ENCODE data around the gene ATP2B3. TPM values are rescaled to one million over a fixed set of nuclear protein-coding genes. Genes with fewer than 3 reads are reported as not detected.

The ATP2B3 gene
- total and polyA plus RNA-seq, 2 experiments from 2014 or later = 0.21 to 0.42 TPM

DNA sequence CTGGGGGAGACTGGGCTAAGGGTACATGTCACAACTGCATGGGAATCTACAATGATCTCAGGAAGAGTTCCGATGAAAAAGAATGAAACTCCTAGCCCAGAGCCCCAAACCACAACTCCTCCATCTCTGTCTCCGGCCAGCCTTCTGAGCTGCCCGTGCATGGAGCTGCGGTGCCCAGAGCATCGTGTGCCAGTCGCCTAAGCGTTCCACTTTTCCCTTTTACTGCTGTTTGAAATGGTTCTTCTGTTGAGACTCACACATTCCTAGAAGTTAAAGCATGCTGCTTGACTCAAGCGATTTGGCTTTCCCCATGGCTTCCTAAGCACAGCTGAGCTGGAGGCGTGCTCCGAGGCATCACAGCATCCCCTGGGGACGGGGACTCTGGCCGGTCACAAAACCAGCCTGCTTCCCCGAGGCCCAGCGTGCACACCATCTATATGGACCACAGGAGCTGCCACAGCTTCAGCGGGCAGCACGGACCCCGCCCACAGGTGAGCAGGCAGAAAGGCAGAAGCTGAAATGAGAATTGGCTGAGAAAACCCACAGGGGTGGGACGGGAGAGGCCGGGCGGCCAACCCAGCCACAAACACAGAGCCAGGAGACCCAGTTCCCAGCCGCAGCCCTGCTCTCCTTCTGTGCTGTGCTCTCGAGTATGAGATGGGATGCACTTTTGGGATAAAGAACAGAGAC is 76.5 kb downstream of the ATP2B3 start:
- H3K27ac ChIP-seq = no peak overlapping the region
- DNase-seq (ENCODE audit: low read depth in 1 of 2, low spot score in 1 of 2) = no peak
- H3K27me3 ChIP-seq = no peaks in the 10 kb centered on the region
- no peaks in the 10 kb centered on the region for H3K4me1 ChIP-seq (ENCODE audit: low read depth)
- no peaks in the 10 kb centered on the region for H3K36me3 ChIP-seq
- H3K9me3 ChIP-seq (ENCODE audit: low read depth) = no peaks in the 10 kb centered on the region
- H3K4me3 ChIP-seq = no peak overlapping the region
- TF ChIP-seq, protein P1, sequence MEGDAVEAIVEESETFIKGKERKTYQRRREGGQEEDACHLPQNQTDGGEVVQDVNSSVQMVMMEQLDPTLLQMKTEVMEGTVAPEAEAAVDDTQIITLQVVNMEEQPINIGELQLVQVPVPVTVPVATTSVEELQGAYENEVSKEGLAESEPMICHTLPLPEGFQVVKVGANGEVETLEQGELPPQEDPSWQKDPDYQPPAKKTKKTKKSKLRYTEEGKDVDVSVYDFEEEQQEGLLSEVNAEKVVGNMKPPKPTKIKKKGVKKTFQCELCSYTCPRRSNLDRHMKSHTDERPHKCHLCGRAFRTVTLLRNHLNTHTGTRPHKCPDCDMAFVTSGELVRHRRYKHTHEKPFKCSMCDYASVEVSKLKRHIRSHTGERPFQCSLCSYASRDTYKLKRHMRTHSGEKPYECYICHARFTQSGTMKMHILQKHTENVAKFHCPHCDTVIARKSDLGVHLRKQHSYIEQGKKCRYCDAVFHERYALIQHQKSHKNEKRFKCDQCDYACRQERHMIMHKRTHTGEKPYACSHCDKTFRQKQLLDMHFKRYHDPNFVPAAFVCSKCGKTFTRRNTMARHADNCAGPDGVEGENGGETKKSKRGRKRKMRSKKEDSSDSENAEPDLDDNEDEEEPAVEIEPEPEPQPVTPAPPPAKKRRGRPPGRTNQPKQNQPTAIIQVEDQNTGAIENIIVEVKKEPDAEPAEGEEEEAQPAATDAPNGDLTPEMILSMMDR (IDR thresholded peaks at IDR 0.05; ENCODE audit: low read depth, low read length) = no peak

DNA sequence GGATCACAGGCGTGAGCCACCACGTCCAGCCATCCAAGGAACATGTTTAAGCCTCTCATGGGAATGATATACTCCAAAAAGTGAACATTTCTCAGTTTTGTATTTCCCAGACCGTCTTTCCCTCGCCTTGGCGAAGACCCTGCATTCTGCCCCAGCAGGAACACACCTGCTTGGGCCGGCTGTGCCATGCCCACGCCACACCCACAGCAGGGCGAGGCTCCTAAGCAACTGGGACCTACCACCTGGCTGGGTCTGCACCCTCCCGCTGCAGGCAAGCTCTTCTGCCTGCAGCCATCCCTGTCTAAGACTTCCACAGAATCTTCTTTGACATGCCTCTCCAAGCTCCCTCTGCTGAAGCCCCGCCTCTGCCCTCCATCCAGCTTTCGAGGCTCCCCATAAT is 77.9 kb downstream of the ATP2B3 start:
- no peak for DNase-seq (ENCODE audit: low read depth in 1 of 2, low spot score in 1 of 2)
- H3K9me3 ChIP-seq (ENCODE audit: low read depth) = no peaks in the 10 kb centered on the region
- H3K36me3 ChIP-seq = no peaks in the 10 kb centered on the region
- no peaks in the 10 kb centered on the region for H3K4me1 ChIP-seq (ENCODE audit: low read depth)
- no peak overlapping the region for H3K4me3 ChIP-seq
- H3K27me3 ChIP-seq = no peaks in the 10 kb centered on the region
- TF ChIP-seq, protein P1 (IDR thresholded peaks at IDR 0.05; ENCODE audit: low read depth, low read length) = no peak
- no peak overlapping the region for H3K27ac ChIP-seq

DNA sequence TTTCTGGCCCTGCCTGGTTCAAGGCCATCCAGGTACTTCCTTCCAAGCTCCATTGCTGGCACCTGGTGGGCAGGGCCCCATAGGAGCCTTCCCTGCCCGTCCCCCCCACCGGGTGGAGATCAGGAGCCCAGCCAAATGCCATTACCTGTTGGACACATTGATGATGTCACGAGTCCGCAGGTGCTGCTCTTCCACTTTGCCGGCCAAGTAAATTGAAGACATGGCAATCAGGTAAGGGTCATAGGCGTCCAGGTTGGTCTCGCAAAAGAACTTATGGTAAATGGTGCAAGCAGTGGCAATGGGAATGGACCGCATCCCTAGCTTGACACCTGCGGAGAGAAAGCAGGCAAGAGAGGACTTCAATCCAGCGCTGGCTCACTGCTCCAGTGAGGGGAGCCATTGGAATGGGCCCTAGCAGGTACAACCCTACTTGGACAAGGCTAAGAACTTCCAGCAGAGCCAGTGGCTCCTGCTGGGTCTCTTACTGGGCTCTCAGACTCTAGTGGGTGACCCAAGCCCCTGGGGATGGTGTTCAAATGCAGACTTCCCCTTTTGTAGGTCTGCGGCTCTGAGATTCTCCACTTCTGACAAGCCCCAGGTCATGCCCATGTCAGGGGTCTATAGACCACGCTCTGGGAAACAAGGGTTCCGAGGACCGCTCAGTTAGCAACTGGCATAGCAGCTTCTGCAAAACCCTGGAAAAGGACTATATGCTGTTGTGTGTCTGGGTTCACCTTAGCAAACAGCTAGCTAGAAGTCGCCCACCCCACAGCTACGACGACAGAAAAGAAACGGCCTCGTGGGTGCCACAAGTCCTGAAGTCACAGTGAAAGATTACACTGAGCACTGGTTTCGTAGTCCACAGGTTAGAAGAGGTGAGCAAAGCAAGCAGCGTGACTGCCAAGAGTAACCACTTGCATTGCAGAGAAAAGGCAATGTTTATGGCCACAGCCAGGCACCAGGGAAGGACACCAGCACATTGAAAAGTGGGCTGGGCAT is 78.7 kb downstream of the ATP2B3 start:
- no peaks in the 10 kb centered on the region for H3K27me3 ChIP-seq
- no peak overlapping the region for H3K27ac ChIP-seq
- no peak for DNase-seq (ENCODE audit: low read depth in 1 of 2, low spot score in 1 of 2)
- H3K9me3 ChIP-seq (ENCODE audit: low read depth) = no peaks in the 10 kb centered on the region
- H3K36me3 ChIP-seq = no peaks in the 10 kb centered on the region
- no peaks in the 10 kb centered on the region for H3K4me1 ChIP-seq (ENCODE audit: low read depth)
- TF ChIP-seq, protein P1 (IDR thresholded peaks at IDR 0.05; ENCODE audit: low read depth, low read length) = no peak
- no peak overlapping the region for H3K4me3 ChIP-seq

DNA sequence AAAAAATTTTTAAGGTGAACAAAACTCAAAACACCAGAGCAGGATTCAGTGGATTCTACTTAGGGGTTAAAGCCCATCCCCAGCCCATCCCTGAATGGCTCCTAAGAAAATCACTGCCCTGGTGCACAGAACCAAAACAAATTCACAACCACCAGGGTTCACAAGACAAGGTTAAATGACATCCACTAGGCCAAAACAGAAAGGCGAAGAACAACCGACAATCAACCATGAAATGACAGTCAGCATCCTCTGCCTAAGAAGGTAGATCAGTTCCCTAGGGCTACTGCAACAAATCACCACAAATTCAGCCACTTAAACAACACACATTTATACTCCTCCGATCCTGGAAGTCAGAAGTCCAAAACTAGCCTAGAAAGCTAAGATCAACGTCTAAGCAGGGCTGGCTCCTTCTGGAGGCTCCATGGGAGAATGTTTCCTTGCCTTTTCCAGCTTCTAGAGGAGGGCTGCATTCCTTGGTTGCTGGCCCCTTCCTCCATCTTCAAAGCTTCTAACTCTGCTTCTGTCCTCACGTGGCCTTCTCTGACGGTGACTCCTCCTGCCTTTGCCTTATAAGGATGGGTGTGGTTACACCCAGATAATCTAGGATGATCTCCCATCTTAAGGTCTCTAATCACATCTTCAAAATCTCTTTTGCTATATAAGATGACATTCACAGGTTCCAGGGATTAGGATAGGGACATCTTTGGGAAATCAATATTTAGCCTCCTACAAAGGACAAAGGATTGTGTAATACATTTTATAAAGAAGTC is 79.7 kb downstream of the ATP2B3 start:
- no peaks in the 10 kb centered on the region for H3K9me3 ChIP-seq (ENCODE audit: low read depth)
- H3K27me3 ChIP-seq = no peaks in the 10 kb centered on the region
- DNase-seq (ENCODE audit: low read depth in 1 of 2, low spot score in 1 of 2) = no peak
- H3K36me3 ChIP-seq = no peaks in the 10 kb centered on the region
- H3K27ac ChIP-seq = no peak overlapping the region
- no peak overlapping the region for H3K4me3 ChIP-seq
- H3K4me1 ChIP-seq (ENCODE audit: low read depth) = no peaks in the 10 kb centered on the region
- TF ChIP-seq, protein P1 (IDR thresholded peaks at IDR 0.05; ENCODE audit: low read depth, low read length) = no peak

DNA sequence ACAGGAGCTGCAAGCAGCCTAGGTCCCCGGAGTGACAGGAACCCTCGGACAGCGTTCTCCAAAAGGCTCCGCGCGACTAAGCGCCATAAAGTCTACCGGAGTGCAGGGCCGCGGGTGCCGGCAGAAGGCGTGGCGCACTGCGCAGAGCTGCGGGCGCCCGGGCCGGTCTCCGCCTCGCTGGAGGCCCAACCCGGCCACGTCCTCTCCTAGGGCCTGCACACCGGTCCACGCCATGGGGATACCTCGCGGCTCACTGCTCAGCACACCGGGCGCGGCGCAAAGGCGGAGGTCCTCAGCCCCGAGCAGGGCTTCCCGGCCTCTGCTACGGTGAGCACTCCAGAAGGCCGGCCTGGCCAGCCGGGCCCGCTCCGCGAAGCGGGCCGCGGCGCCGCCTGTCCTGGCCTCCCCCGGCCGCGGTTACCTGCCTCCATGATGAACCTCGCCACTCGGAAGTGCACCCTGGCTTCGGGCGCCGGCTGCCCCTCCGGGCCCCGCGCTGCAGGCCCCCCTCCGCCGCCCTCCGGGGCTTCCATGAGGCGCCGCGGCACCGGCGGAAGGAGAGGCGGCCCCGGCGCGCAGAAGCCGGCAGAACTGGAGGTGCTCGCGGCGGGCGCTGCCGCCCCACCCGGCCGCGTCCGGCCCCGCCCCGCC is 81.2 kb downstream of the ATP2B3 start, which contains the start of gene CCNQ:
Gene CCNQ, minus strand, starts transcription at position 599 of the 651 bp plus-strand sequence. Its CDS starts 66 bp downstream, at position 533.
- TF ChIP-seq, protein P1 (IDR thresholded peaks at IDR 0.05; ENCODE audit: low read depth, low read length) = no peak
- peak within 1 kb of the TSS; percentile 72 for H3K4me3 ChIP-seq
- H3K27me3 ChIP-seq = no peaks in the 10 kb centered on the region
- no peaks in the 10 kb centered on the region for H3K36me3 ChIP-seq
- H3K4me1 ChIP-seq (ENCODE audit: low read depth) = no peaks in the 10 kb centered on the region
- peak; percentile 32 to 51 for DNase-seq (ENCODE audit: low read depth in 1 of 2, low spot score in 1 of 2)
- peak within 1 kb of the TSS; percentile 62 for H3K27ac ChIP-seq
- no peaks in the 10 kb centered on the region for H3K9me3 ChIP-seq (ENCODE audit: low read depth)
